Neuron (in vitro differentiated cells): ENCODE measurements around the gene FANCG.
A peak's percentile ranks its signal among the peaks of the same experiment; 100 is the strongest.

Experiments
- H2AFZ ChIP-seq: one replicate; pipeline ENCODE4 v1.6.1; 2013; ENCODE audit warnings: low read depth, mild to moderate bottlenecking, inconsistent platforms, low read length, moderate library complexity
- H3K27me3 ChIP-seq: one replicate; pipeline ENCODE4 v1.6.1; 2013; ENCODE audit warnings: low read length; ENCODE audit not compliant: insufficient read depth
- H3K36me3 ChIP-seq: one replicate; pipeline ENCODE4 v1.6.1; 2013; ENCODE audit warnings: low read length; ENCODE audit not compliant: insufficient read depth
- H3K4me1 ChIP-seq: one replicate; pipeline ENCODE4 v1.6.1; 2013; ENCODE audit warnings: low read length; ENCODE audit not compliant: insufficient read depth
- H3K4me3 ChIP-seq: 2 replicates; pipeline ENCODE4 v1.5.1; 2013; ENCODE audit warnings: mild to moderate bottlenecking, low read length, moderate library complexity
- H3K9me3 ChIP-seq: one replicate; pipeline ENCODE4 v1.6.1; 2013; ENCODE audit warnings: low read length

FANCG gene

GRCh38 chr9:35108461-35108860 is 28.7 kb upstream of the FANCG start:
- Histone ChIP-seq H3K4me3 (no peak overlapping the region), H3K4me1 (peaks cover 57% of the 10 kb centered on the region), H3K9me3 (no peaks in the 10 kb centered on the region), H2AFZ (no peak overlapping the region), H3K27me3 (no peaks in the 10 kb centered on the region), H3K36me3 (peaks cover 38% of the 10 kb centered on the region)

- no peak overlapping the region for H3K4me3 ChIP-seq
- H2AFZ ChIP-seq = no peak overlapping the region
- H3K27me3 ChIP-seq = no peaks in the 10 kb centered on the region
- no peaks in the 10 kb centered on the region for H3K9me3 ChIP-seq
- peaks cover 38% of the 10 kb centered on the region for H3K36me3 ChIP-seq
- peaks cover 50% of the 10 kb centered on the region for H3K4me1 ChIP-seq
Measured at GRCh38 chr9:35107297-35108290, 27.9 kb upstream of the FANCG start.

GRCh38 chr9:35106343-35106730 is 26.6 kb upstream of the FANCG start:
- Histone ChIP-seq H3K36me3 (peaks cover 42% of the 10 kb centered on the region), H2AFZ (no peak overlapping the region), H3K9me3 (no peaks in the 10 kb centered on the region), H3K4me1 (peaks cover 51% of the 10 kb centered on the region), H3K27me3 (no peaks in the 10 kb centered on the region), H3K4me3 (no peak overlapping the region)

GRCh38 chr9:35105571-35106342 is 26.0 kb upstream of the FANCG start:
- no peak overlapping the region for H2AFZ ChIP-seq
- H3K4me1 ChIP-seq = peaks cover 46% of the 10 kb centered on the region
- H3K9me3 ChIP-seq = no peaks in the 10 kb centered on the region
- H3K27me3 ChIP-seq = no peaks in the 10 kb centered on the region
- no peak overlapping the region for H3K4me3 ChIP-seq
- H3K36me3 ChIP-seq = peaks cover 48% of the 10 kb centered on the region

- Histone ChIP-seq H3K4me3 (no peak overlapping the region), H2AFZ (no peak overlapping the region), H3K4me1 (peaks cover 40% of the 10 kb centered on the region), H3K36me3 (peaks cover 54% of the 10 kb centered on the region), H3K9me3 (no peaks in the 10 kb centered on the region), H3K27me3 (no peaks in the 10 kb centered on the region)
Measured at GRCh38 chr9:35105126-35105525, 25.4 kb upstream of the FANCG start.

GRCh38 chr9:35104586-35104985 is 24.8 kb upstream of the FANCG start:
- peaks cover 57% of the 10 kb centered on the region for H3K36me3 ChIP-seq
- no peak overlapping the region for H2AFZ ChIP-seq
- H3K4me3 ChIP-seq = no peak overlapping the region
- no peaks in the 10 kb centered on the region for H3K27me3 ChIP-seq
- H3K9me3 ChIP-seq = no peaks in the 10 kb centered on the region
- H3K4me1 ChIP-seq = peaks cover 34% of the 10 kb centered on the region

GRCh38 chr9:35103660-35104191 is 24.0 kb upstream of the FANCG start:
- H3K4me3 ChIP-seq = peak overlapping the region; percentile 66
- no peaks in the 10 kb centered on the region for H3K9me3 ChIP-seq
- no peak overlapping the region for H2AFZ ChIP-seq
- peaks cover 51% of the 10 kb centered on the region for H3K36me3 ChIP-seq
- H3K4me1 ChIP-seq = peaks cover 32% of the 10 kb centered on the region
- no peaks in the 10 kb centered on the region for H3K27me3 ChIP-seq

GRCh38 chr9:35102769-35103659 is 23.3 kb upstream of the FANCG start, which contains the start of gene STOML2:
TSS of gene STOML2 (minus strand) at chr9:35103131. CDS start at chr9:35103094, 37 bp downstream.
- Histone ChIP-seq H3K4me3 (peak within 1 kb of the TSS; percentile 66), H2AFZ (peak within 1 kb of the TSS; percentile 13), H3K4me1 (peaks cover 32% of the 10 kb centered on the region), H3K36me3 (peaks cover 44% of the 10 kb centered on the region), H3K9me3 (no peaks in the 10 kb centered on the region), H3K27me3 (no peaks in the 10 kb centered on the region)

- peak overlapping the region; percentile 66 for H3K4me3 ChIP-seq
- peak overlapping the region; percentile 13 for H2AFZ ChIP-seq
- peaks cover 43% of the 10 kb centered on the region for H3K36me3 ChIP-seq
- H3K27me3 ChIP-seq = no peaks in the 10 kb centered on the region
- peaks cover 32% of the 10 kb centered on the region for H3K4me1 ChIP-seq
- no peaks in the 10 kb centered on the region for H3K9me3 ChIP-seq
Measured at GRCh38 chr9:35102465-35102768, 22.7 kb upstream of the FANCG start.

GRCh38 chr9:35097573-35097972 is 17.8 kb upstream of the FANCG start:
- H3K4me3 ChIP-seq = no peak overlapping the region
- H2AFZ ChIP-seq = no peak overlapping the region
- H3K36me3 ChIP-seq = peaks cover 32% of the 10 kb centered on the region
- H3K27me3 ChIP-seq = no peaks in the 10 kb centered on the region
- no peaks in the 10 kb centered on the region for H3K9me3 ChIP-seq
- peaks cover 20% of the 10 kb centered on the region for H3K4me1 ChIP-seq

GRCh38 chr9:35096035-35096849 is 16.5 kb upstream of the FANCG start, which contains the start of gene PIGO:
TSS of gene PIGO (minus strand) at chr9:35096591. CDS start at chr9:35095565, 1,026 bp downstream.
- peak within 1 kb of the TSS; percentile 86 for H3K4me3 ChIP-seq
- no peaks in the 10 kb centered on the region for H3K9me3 ChIP-seq
- H3K4me1 ChIP-seq = peaks cover 11% of the 10 kb centered on the region
- peaks cover 39% of the 10 kb centered on the region for H3K36me3 ChIP-seq
- H2AFZ ChIP-seq = peak within 1 kb of the TSS; percentile 55
- H3K27me3 ChIP-seq = no peaks in the 10 kb centered on the region

GRCh38 chr9:35091536-35091935 is 11.8 kb upstream of the FANCG start:
- no peaks in the 10 kb centered on the region for H3K27me3 ChIP-seq
- H3K9me3 ChIP-seq = no peaks in the 10 kb centered on the region
- no peak overlapping the region for H3K4me3 ChIP-seq
- H3K4me1 ChIP-seq = peaks cover 8% of the 10 kb centered on the region
- H2AFZ ChIP-seq = no peak overlapping the region
- peaks cover 60% of the 10 kb centered on the region for H3K36me3 ChIP-seq
